Loucy (cell line): Measurements from ENCODE around the gene NUDT2.

ENCODE experiments used
- H2AFZ ChIP-seq: fragments of 200-600 bp; sonication (generic); 2 replicates; pipeline ENCODE4 v1.6.0; 2016; ENCODE audit warnings: antibody characterized with exemption, mild to moderate bottlenecking, low read length, moderate library complexity
- H3F3A ChIP-seq: fragments of 200-600 bp; 2 replicates; pipeline ENCODE4 v1.6.0; 2016; ENCODE audit warnings: antibody characterized with exemption, low read depth, mild to moderate bottlenecking
- H3K27me3 ChIP-seq: fragments of 200-600 bp; sonication (generic); 2 replicates; pipeline ENCODE4 v1.6.1; 2014; ENCODE audit warnings: low read length, mild to moderate bottlenecking; ENCODE audit not compliant: insufficient read depth, poor library complexity, severe bottlenecking
- H3K36me3 ChIP-seq: fragments of 200-600 bp; sonication (generic); 2 replicates; pipeline ENCODE4 v1.6.1; 2016; ENCODE audit warnings: low read length; ENCODE audit not compliant: insufficient read depth
- H3K4me1 ChIP-seq: fragments of 200-600 bp; sonication (generic); 2 replicates; pipeline ENCODE4 v1.5.1; 2014; ENCODE audit warnings: low read length, mild to moderate bottlenecking; ENCODE audit not compliant: insufficient read depth, poor library complexity, severe bottlenecking
- H3K4me2 ChIP-seq: fragments of 200-600 bp; sonication (generic); 2 replicates; pipeline ENCODE4 v1.6.0; 2014; ENCODE audit warnings: antibody characterized with exemption, low read length, low read depth, mild to moderate bottlenecking; ENCODE audit not compliant: poor library complexity, severe bottlenecking
- H3K4me3 ChIP-seq: fragments of 200-600 bp; sonication (generic); 2 replicates; pipeline ENCODE4 v1.5.1; 2014; ENCODE audit warnings: low read length, mild to moderate bottlenecking, mixed read lengths; ENCODE audit not compliant: poor library complexity, severe bottlenecking
- H3K79me2 ChIP-seq: fragments of 200-600 bp; sonication (generic); 2 replicates; pipeline ENCODE4 v1.6.1; 2014; ENCODE audit warnings: low read length; ENCODE audit not compliant: insufficient read depth
- H3K9ac ChIP-seq: fragments of 200-600 bp; sonication (generic); 2 replicates; pipeline ENCODE4 v1.6.0; 2014; ENCODE audit warnings: mild to moderate bottlenecking, low read depth, low read length, moderate library complexity; ENCODE audit not compliant: poor library complexity, severe bottlenecking
- H3K9me2 ChIP-seq: fragments of 200-600 bp; sonication (generic); replicated peaks from 2 replicates; pipeline ENCODE4 v1.6.1; 2016; ENCODE audit warnings: low read depth, low read length, mixed read lengths
- H3K9me3 ChIP-seq: fragments of 200-600 bp; sonication (generic); 2 replicates; pipeline ENCODE4 v1.6.1; 2014; ENCODE audit warnings: mild to moderate bottlenecking, antibody characterized with exemption, low read length, low read depth; ENCODE audit not compliant: insufficient read depth
- H4K20me1 ChIP-seq: fragments of 200-600 bp; sonication (generic); 2 replicates; pipeline ENCODE4 v1.6.0; 2014; ENCODE audit warnings: antibody characterized with exemption, low read length, mild to moderate bottlenecking; ENCODE audit not compliant: insufficient read depth, poor library complexity, severe bottlenecking
- EZH2phosphoT487 ChIP-seq: fragments of 200-600 bp; IDR thresholded peaks from 2 replicates; pipeline ENCODE4 v1.6.1; 2018; ENCODE audit warnings: antibody characterized with exemption, mild to moderate bottlenecking, moderate library complexity, borderline replicate concordance
- TF ChIP-seq, protein P1 (sequence below): fragments of 200-600 bp; sonication (generic); conservative IDR thresholded peaks from 2 replicates; pipeline ENCODE4 v1.5.1; 2014; ENCODE audit warnings: mild to moderate bottlenecking, antibody characterized with exemption, low read length

Gene NUDT2

DNA sequence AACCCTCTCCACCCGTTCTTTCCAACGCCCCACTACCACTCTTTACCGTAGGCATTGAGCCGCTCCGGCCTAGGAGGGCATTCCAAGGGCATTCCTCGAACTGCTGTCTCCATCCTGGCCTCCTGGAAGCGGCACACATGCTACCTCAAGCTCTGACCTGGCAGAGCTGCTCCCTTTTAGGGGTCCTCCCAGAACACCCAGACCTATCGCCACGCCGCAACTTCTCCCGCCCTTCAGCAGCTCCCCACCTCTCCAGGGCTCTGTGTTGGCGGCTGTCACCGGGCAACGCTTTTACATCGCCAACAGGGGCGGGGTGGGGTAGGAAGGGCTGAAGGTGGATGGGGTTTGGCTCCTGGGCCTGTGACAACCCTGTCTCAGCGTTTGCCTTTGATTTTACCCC is 52.0 kb downstream of the NUDT2 start:
- Histone ChIP-seq H2AFZ (no peak overlapping the region), H3K36me3 (no peaks in the 10 kb centered on the region), H3K9ac (no peak overlapping the region), H3K4me1 (peaks cover 12% of the 10 kb centered on the region), H4K20me1 (no peaks in the 10 kb centered on the region), H3K79me2 (no peaks in the 10 kb centered on the region), H3F3A (no peaks in the 10 kb centered on the region), H3K9me2 (no peaks in the 10 kb centered on the region), H3K4me3 (no peak overlapping the region), H3K9me3 (no peaks in the 10 kb centered on the region), H3K4me2 (no peak overlapping the region), H3K27me3 (no peaks in the 10 kb centered on the region)
- TF ChIP-seq EZH2phosphoT487, result no peak
- TF ChIP-seq, protein P1, sequence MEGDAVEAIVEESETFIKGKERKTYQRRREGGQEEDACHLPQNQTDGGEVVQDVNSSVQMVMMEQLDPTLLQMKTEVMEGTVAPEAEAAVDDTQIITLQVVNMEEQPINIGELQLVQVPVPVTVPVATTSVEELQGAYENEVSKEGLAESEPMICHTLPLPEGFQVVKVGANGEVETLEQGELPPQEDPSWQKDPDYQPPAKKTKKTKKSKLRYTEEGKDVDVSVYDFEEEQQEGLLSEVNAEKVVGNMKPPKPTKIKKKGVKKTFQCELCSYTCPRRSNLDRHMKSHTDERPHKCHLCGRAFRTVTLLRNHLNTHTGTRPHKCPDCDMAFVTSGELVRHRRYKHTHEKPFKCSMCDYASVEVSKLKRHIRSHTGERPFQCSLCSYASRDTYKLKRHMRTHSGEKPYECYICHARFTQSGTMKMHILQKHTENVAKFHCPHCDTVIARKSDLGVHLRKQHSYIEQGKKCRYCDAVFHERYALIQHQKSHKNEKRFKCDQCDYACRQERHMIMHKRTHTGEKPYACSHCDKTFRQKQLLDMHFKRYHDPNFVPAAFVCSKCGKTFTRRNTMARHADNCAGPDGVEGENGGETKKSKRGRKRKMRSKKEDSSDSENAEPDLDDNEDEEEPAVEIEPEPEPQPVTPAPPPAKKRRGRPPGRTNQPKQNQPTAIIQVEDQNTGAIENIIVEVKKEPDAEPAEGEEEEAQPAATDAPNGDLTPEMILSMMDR, result no peak

DNA sequence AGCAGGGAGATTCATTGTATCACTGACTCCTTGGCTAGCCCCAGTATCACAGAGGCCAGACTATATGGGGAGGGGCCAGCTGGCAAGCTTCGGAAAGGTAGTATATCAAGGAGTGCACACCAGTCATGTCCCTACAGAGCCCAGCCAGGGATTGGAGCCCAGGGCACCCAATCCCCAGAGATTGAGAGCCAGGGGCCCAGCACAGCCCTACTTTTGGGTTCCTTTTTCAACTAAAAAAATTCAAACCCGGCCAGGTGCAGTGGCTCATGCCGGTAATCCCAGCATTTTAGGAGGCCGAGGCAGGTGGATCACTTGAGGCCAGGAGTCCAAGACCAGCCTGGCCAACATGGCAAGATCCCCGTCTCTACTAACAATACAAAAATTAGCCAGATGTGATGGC is 52.7 kb downstream of the NUDT2 start:
- no peak overlapping the region for H3K4me2 ChIP-seq
- no peaks in the 10 kb centered on the region for H3K36me3 ChIP-seq
- no peaks in the 10 kb centered on the region for H4K20me1 ChIP-seq
- H2AFZ ChIP-seq, result no peak overlapping the region
- no peaks in the 10 kb centered on the region for H3K27me3 ChIP-seq
- no peaks in the 10 kb centered on the region for H3K79me2 ChIP-seq
- H3K4me3 ChIP-seq, result no peak overlapping the region
- peaks cover 9% of the 10 kb centered on the region for H3K4me1 ChIP-seq
- no peaks in the 10 kb centered on the region for H3F3A ChIP-seq
- no peak overlapping the region for H3K9ac ChIP-seq
- no peaks in the 10 kb centered on the region for H3K9me2 ChIP-seq
- H3K9me3 ChIP-seq, result no peaks in the 10 kb centered on the region
- TF ChIP-seq EZH2phosphoT487, result no peak
- TF ChIP-seq, protein P1, result no peak

DNA sequence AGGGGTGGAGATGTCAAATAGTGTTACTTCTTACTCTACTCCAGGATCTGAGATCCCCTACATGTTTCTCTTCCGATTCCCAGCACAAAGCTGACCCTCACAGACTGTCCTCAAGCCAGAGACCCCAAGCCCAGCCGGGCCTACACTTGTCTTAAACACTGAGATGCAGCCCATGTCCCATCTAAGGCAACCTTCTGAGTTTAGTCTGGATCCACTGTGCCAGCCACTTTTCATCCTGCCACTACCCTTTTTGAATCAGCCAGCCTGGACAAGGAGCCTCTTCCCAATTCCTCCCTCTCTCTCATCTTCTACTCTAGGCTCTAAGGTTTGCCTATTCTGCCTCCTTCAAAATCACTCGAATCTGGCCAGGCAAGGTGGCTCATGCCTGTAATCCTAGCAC is 53.5 kb downstream of the NUDT2 start:
- peaks cover 5% of the 10 kb centered on the region for H3K4me1 ChIP-seq
- no peak overlapping the region for H3K9ac ChIP-seq
- no peaks in the 10 kb centered on the region for H3F3A ChIP-seq
- TF ChIP-seq, protein P1, result no peak
- no peak for TF ChIP-seq EZH2phosphoT487
- no peak overlapping the region for H3K4me2 ChIP-seq
- H3K9me2 ChIP-seq, result no peaks in the 10 kb centered on the region
- no peaks in the 10 kb centered on the region for H3K36me3 ChIP-seq
- no peaks in the 10 kb centered on the region for H4K20me1 ChIP-seq
- H3K27me3 ChIP-seq, result no peaks in the 10 kb centered on the region
- no peak overlapping the region for H2AFZ ChIP-seq
- H3K4me3 ChIP-seq, result no peak overlapping the region
- H3K9me3 ChIP-seq, result no peaks in the 10 kb centered on the region
- no peaks in the 10 kb centered on the region for H3K79me2 ChIP-seq
